Measurements from ENCODE around the gene UHRF1.

Gene UHRF1

DNA sequence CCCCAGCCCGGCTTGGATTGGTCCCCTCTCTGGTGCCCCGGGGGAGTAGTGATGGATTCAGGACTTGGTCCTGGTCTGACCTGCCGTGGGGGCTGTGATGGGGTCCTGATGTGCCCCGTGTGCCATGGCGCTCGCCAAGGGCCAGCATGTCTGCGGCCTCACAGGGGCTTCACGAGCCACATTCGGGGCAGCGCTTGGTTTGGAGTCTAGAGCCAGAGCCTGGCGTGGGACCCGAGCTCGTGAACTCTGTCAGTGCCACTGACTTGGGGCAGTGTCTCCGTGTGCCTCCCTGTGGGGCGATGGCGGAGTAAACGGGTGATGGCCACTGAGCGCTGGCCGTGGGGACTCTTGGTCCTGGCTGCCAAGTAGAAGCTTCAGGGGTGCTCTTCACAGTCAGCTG, 76.8 kb downstream of the UHRF1 start:
- peaks cover 3% of the 10 kb centered on the region for H3K36me3 ChIP-seq (ENCODE audit: insufficient read depth, low read length)
- no peaks in the 10 kb centered on the region for H3K27me3 ChIP-seq (ENCODE audit: control insufficient read depth, insufficient read depth, low read length)
- H3K4me3 ChIP-seq (ENCODE audit: low read length), result no peak overlapping the region
- H3K4me1 ChIP-seq (ENCODE audit: control insufficient read depth, insufficient read depth, low read length), result peaks cover 21% of the 10 kb centered on the region
- no peaks in the 10 kb centered on the region for H3K9me3 ChIP-seq (replicated peaks; ENCODE audit: low read length)
- H3K4me2 ChIP-seq (ENCODE audit: low read length), result no peak overlapping the region
- H3K9ac ChIP-seq (ENCODE audit: low read depth, low read length), result no peak overlapping the region

DNA sequence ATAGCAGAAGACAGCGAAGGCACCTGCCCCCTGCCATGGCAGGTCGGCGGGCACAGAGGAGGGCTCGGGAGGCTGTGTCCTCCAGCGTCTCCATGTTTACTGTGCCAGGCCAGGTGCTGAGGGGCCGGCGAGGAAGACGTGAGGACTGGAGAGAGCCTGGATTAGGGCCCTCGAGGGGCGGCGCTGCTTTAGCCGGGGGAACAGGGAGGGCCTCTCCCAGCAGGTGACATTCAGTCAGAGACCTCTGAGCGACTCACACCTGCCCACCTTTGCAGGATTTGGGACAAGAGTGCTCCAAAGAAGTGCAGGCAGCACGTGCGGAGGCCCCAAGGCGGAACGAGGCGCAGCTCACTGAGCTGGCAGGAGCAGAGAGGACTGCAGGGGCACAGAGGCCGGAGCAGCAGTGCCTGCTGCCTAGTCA, 77.2 kb downstream of the UHRF1 start:
- H3K4me1 ChIP-seq (ENCODE audit: control insufficient read depth, insufficient read depth, low read length), result peaks cover 21% of the 10 kb centered on the region
- H3K9me3 ChIP-seq (replicated peaks; ENCODE audit: low read length), result no peaks in the 10 kb centered on the region
- no peak overlapping the region for H3K9ac ChIP-seq (ENCODE audit: low read depth, low read length)
- no peaks in the 10 kb centered on the region for H3K27me3 ChIP-seq (ENCODE audit: control insufficient read depth, insufficient read depth, low read length)
- H3K4me3 ChIP-seq (ENCODE audit: low read length), result no peak overlapping the region
- peaks cover 3% of the 10 kb centered on the region for H3K36me3 ChIP-seq (ENCODE audit: insufficient read depth, low read length)
- no peak overlapping the region for H3K4me2 ChIP-seq (ENCODE audit: low read length)

DNA sequence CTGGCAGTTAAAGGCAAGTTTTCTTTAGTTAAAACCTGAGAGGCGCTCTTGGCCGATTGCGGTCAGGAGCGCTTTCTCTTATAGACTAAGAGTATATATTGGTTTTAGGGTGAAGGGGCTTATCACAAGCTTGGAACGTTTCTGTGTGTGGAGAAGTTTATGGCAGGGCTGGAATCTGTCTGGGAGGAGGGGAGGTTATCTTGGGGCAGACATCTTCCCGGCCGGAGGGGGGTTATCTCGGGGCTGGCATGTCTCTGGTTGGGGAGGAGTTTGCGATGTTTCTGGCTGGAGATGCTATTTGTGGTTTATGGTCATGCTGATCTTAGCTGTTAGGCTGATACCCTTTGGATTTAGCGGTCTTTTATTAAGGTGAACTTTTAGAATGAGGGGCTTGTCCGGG, 78.0 kb downstream of the UHRF1 start:
- Histone ChIP-seq H3K27me3 (ENCODE audit: control insufficient read depth, insufficient read depth, low read length) (no peaks in the 10 kb centered on the region), H3K9ac (ENCODE audit: low read depth, low read length) (no peak overlapping the region), H3K9me3 (replicated peaks; ENCODE audit: low read length) (no peaks in the 10 kb centered on the region), H3K36me3 (ENCODE audit: insufficient read depth, low read length) (peaks cover 3% of the 10 kb centered on the region), H3K4me3 (ENCODE audit: low read length) (no peak overlapping the region), H3K4me2 (ENCODE audit: low read length) (no peak overlapping the region), H3K4me1 (ENCODE audit: control insufficient read depth, insufficient read depth, low read length) (peaks cover 21% of the 10 kb centered on the region)

DNA sequence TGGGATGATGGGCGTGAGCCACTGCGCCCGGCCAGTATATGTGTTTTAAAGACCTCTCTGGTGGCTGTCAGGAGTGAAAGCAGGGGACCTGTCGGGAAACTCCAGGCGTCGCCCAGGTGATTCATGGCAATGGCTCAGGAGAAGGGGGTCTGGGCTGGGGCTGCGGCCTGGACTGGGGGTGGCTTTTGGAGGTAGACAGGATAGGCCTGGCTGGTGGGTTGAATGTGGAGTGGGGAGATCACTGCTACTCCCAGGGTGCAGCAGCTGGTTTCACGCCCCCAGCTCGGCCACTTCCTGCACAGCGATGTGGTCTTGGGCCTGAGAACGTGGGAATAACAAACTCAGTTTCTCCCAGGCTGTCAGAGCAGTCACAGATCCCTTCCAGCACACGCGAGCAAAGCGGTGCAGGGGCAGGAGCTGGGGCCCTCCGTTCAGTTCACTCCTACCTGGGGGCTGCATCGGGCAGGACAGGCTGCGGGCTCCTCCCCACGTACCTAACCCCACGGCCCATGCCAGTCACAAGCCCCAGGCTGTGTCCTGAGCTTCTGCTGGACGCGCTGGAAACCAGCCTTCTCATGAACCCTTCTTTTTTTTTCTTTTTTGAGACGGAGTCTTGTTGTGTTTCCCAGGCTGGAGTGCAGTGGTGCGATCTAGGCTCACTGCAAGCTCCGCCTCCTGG, 78.5 kb downstream of the UHRF1 start:
- Histone ChIP-seq H3K9me3 (replicated peaks; ENCODE audit: low read length) (no peaks in the 10 kb centered on the region), H3K9ac (ENCODE audit: low read depth, low read length) (no peak overlapping the region), H3K4me2 (ENCODE audit: low read length) (peak overlapping the region; percentile 18), H3K27me3 (ENCODE audit: control insufficient read depth, insufficient read depth, low read length) (no peaks in the 10 kb centered on the region), H3K4me3 (ENCODE audit: low read length) (no peak overlapping the region), H3K4me1 (ENCODE audit: control insufficient read depth, insufficient read depth, low read length) (peaks cover 21% of the 10 kb centered on the region), H3K36me3 (ENCODE audit: insufficient read depth, low read length) (peaks cover 3% of the 10 kb centered on the region)

DNA sequence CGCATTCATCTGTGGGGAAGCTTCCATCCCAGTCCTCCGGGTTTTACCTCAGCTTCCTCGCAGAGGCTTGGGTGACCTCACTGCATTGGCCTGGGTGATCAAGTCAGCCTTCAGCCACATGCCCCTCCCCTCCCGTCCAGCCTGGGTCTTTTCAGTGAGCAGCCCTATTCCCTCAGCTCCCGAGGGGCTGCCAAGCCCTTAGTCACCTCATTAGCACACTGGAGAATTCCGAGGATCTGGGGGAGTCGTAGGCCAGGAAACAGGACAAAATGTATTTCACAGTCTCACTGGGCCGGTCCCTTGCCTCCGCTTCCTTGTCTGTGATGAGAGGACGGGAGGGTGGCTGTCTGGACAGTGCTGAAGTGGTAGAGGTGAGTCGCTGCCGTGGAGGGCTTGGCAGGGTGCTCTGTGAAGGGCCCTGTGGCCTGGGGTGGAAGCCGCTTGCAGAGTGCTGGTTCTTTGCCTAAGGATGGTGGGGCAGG, 79.5 kb downstream of the UHRF1 start:
- H3K27me3 ChIP-seq (ENCODE audit: control insufficient read depth, insufficient read depth, low read length), result no peaks in the 10 kb centered on the region
- no peaks in the 10 kb centered on the region for H3K36me3 ChIP-seq (ENCODE audit: insufficient read depth, low read length)
- peak overlapping the region; percentile 75 for H3K4me2 ChIP-seq (ENCODE audit: low read length)
- no peaks in the 10 kb centered on the region for H3K9me3 ChIP-seq (replicated peaks; ENCODE audit: low read length)
- H3K9ac ChIP-seq (ENCODE audit: low read depth, low read length), result peak overlapping the region; percentile 52
- H3K4me3 ChIP-seq (ENCODE audit: low read length), result peak overlapping the region; percentile 41
- peaks cover 21% of the 10 kb centered on the region for H3K4me1 ChIP-seq (ENCODE audit: control insufficient read depth, insufficient read depth, low read length)

DNA sequence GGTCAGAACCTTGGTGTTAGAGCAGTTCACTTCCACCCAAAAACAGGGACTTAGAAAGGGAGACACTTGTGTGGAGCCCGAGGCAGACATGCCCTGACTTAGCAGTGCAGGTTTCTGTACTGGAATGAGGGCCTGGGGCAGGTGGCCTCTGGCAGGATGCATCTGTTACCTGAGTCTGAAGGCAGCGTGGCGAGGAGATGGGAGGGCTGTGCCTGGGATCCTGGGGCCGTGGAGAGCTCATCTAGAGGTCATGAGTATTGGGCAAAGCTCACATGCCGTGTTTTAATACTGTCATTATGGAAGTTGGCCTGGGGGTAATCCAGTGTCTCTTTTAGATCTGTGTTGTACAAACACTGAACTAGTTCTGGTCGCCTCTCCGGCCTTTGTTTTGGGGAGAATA, 81.0 kb downstream of the UHRF1 start:
- Histone ChIP-seq H3K9me3 (replicated peaks; ENCODE audit: low read length) (no peaks in the 10 kb centered on the region), H3K4me2 (ENCODE audit: low read length) (no peak overlapping the region), H3K4me1 (ENCODE audit: control insufficient read depth, insufficient read depth, low read length) (peaks cover 21% of the 10 kb centered on the region), H3K36me3 (ENCODE audit: insufficient read depth, low read length) (no peaks in the 10 kb centered on the region), H3K4me3 (ENCODE audit: low read length) (no peak overlapping the region), H3K27me3 (ENCODE audit: control insufficient read depth, insufficient read depth, low read length) (no peaks in the 10 kb centered on the region), H3K9ac (ENCODE audit: low read depth, low read length) (no peak overlapping the region)

DNA sequence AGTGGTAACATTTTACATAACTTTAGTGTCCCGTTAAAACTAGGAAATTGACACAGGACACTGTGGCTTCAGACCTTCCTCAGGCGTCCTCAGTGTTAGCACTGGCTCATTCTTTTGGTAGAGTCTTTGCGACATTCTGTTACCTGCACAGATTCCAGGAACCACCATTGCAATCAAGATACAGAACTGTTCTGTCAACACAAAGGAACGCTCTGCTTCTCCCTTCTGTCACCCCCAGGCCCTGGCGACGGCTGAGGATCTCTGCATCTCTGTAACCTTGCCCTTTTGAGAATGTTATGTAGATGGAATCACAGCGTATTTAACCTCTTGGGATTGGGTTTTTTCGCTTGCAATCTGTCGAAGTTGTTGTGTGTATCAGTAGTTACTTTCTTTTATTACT, 82.2 kb downstream of the UHRF1 start:
- no peaks in the 10 kb centered on the region for H3K9me3 ChIP-seq (replicated peaks; ENCODE audit: low read length)

DNA sequence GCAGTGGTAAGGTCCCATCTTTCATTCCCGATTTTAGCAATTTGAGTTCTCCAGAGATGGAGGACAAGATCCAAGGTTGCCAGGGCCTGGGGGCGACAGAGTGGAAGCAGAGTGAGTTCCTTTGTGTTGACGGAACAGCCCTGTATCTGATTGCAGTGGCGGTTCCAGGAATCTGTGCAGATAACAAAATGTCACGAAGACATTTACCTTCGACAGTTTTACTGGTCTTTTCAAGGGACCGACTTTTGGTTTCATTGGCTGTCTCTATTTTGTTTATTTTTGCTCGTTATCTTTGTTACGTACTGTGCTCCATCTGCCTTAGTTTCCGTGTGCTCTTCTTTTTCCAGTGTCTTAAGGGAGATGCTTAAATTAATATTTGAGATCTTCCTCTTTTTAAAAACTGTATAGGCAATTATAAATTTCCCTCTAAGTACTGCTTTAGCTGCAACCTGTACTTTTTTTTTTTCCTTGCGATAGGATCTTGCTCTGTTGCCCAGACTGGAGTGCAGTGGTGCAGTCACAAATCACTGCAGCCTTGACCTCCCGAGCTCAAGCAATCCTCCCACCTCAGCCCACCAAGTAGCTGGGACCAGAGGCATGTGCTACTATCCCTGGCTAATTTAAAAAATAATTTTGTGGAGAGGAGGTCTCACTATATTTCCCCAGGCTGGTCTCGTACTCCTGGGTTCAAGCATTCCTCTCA, 82.8 kb downstream of the UHRF1 start:
- no peak overlapping the region for H3K4me3 ChIP-seq (ENCODE audit: low read length)
- peaks cover 21% of the 10 kb centered on the region for H3K4me1 ChIP-seq (ENCODE audit: control insufficient read depth, insufficient read depth, low read length)
- H3K9me3 ChIP-seq (replicated peaks; ENCODE audit: low read length), result no peaks in the 10 kb centered on the region
- peaks cover 3% of the 10 kb centered on the region for H3K36me3 ChIP-seq (ENCODE audit: insufficient read depth, low read length)
- H3K4me2 ChIP-seq (ENCODE audit: low read length), result no peak overlapping the region
- no peaks in the 10 kb centered on the region for H3K27me3 ChIP-seq (ENCODE audit: control insufficient read depth, insufficient read depth, low read length)
- H3K9ac ChIP-seq (ENCODE audit: low read depth, low read length), result no peak overlapping the region

More for the DNA sequence above, 82.2 kb downstream of the UHRF1 start:
- no peak overlapping the region for H3K4me2 ChIP-seq (ENCODE audit: low read length)
- no peaks in the 10 kb centered on the region for H3K27me3 ChIP-seq (ENCODE audit: control insufficient read depth, insufficient read depth, low read length)
- peaks cover 3% of the 10 kb centered on the region for H3K36me3 ChIP-seq (ENCODE audit: insufficient read depth, low read length)
- peaks cover 21% of the 10 kb centered on the region for H3K4me1 ChIP-seq (ENCODE audit: control insufficient read depth, insufficient read depth, low read length)
- no peak overlapping the region for H3K9ac ChIP-seq (ENCODE audit: low read depth, low read length)
- H3K4me3 ChIP-seq (ENCODE audit: low read length), result no peak overlapping the region

DNA sequence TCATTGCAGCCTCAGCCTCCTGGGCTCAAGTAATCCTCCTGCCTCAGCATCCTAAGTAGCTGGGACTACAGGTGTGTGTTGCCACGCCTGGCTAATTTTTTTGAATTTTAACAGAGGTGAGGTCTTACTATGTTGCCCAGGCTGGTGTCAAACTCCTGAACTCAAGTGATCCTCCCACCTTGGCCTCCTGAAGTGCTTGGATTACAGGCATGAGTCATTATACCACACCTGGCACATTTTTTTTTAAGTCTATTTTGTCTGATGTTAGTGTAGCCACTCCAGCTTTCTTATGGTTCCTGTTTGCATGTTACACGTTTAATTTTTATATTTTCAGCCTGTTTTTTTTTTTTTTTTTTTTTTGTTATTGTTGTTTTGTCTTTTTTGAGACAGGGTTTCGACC, 84.4 kb downstream of the UHRF1 start:
- no peak overlapping the region for H3K4me2 ChIP-seq (ENCODE audit: low read length)
- no peaks in the 10 kb centered on the region for H3K9me3 ChIP-seq (replicated peaks; ENCODE audit: low read length)
- H3K4me3 ChIP-seq (ENCODE audit: low read length), result no peak overlapping the region
- H3K36me3 ChIP-seq (ENCODE audit: insufficient read depth, low read length), result peaks cover 10% of the 10 kb centered on the region
- no peak overlapping the region for H3K9ac ChIP-seq (ENCODE audit: low read depth, low read length)
- H3K4me1 ChIP-seq (ENCODE audit: control insufficient read depth, insufficient read depth, low read length), result peaks cover 6% of the 10 kb centered on the region
- H3K27me3 ChIP-seq (ENCODE audit: control insufficient read depth, insufficient read depth, low read length), result no peaks in the 10 kb centered on the region

DNA sequence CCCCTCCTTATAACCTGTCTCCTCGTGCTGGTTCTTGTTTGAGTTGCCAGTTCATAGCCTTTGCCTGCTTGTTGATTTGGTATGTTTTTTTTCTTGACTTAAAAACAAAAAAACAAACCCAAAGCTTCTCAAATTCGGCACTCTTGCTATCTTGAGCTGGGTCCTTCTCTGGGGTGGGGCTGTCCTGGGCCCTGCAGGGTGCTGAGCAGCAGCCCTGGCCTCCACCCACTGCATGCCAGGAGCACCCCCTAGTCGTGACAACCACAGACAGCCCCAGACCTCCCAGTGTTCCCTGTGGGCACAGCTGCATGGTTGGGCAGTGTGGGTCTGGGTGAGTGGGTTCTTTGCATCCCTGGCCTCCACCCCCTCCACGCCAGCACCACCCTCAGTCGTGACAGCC, 87.4 kb downstream of the UHRF1 start:
- H3K36me3 ChIP-seq (ENCODE audit: insufficient read depth, low read length), result peaks cover 10% of the 10 kb centered on the region
- H3K4me2 ChIP-seq (ENCODE audit: low read length), result no peak overlapping the region
- no peaks in the 10 kb centered on the region for H3K27me3 ChIP-seq (ENCODE audit: control insufficient read depth, insufficient read depth, low read length)
- H3K9me3 ChIP-seq (replicated peaks; ENCODE audit: low read length), result no peaks in the 10 kb centered on the region
- H3K4me3 ChIP-seq (ENCODE audit: low read length), result no peak overlapping the region
- H3K4me1 ChIP-seq (ENCODE audit: control insufficient read depth, insufficient read depth, low read length), result peaks cover 1% of the 10 kb centered on the region
- no peak overlapping the region for H3K9ac ChIP-seq (ENCODE audit: low read depth, low read length)

DNA sequence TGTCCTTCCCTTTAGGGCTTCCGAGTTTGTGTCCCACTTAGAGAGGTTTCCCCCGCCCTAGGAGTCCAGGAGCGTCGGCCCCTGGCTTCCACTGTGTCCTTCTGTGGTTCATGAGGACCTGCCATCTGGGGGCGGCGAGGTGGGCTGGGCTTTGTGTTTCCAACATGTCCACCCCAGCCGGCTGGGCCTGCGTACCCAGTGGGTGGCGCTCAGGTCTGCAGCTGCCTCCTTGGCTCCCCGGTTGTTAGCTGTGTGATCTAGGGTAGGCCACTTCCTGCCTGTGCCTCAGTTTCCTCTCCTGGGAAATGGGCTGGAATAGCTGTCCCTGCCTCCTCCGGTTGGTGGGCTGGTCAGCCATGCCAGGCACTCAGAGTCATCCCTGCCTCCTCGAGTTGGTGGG, 88.0 kb downstream of the UHRF1 start:
- peaks cover 4% of the 10 kb centered on the region for H3K4me1 ChIP-seq (ENCODE audit: control insufficient read depth, insufficient read depth, low read length)
- no peaks in the 10 kb centered on the region for H3K27me3 ChIP-seq (ENCODE audit: control insufficient read depth, insufficient read depth, low read length)
- no peak overlapping the region for H3K4me2 ChIP-seq (ENCODE audit: low read length)
- peaks cover 10% of the 10 kb centered on the region for H3K36me3 ChIP-seq (ENCODE audit: insufficient read depth, low read length)
- no peak overlapping the region for H3K9ac ChIP-seq (ENCODE audit: low read depth, low read length)
- H3K9me3 ChIP-seq (replicated peaks; ENCODE audit: low read length), result no peaks in the 10 kb centered on the region
- H3K4me3 ChIP-seq (ENCODE audit: low read length), result no peak overlapping the region

Data from skeletal muscle satellite cell (primary cell).